ENCODE measurements around the gene ATOH1.

Gene ATOH1

DNA sequence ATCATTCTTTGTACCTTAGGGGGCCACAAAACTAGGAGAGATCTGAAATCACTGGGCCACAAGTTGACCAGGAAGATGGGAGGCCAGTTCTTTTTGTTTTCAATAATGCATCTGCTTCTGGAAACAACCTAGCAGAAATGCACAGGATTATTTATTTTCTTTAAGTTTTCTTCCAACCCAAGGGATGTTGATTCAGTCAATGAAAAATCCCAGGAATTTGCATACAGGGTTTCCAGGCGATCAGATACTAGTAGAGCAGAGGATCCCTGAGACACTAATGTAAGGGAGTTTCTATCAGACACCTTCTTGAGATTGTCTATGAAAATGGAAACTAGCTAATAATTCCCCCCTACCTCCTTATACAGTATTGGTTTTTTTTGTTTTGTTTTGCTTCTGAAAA lies 7.4 kb downstream of the ATOH1 start:
- no peak for DNase-seq

DNA sequence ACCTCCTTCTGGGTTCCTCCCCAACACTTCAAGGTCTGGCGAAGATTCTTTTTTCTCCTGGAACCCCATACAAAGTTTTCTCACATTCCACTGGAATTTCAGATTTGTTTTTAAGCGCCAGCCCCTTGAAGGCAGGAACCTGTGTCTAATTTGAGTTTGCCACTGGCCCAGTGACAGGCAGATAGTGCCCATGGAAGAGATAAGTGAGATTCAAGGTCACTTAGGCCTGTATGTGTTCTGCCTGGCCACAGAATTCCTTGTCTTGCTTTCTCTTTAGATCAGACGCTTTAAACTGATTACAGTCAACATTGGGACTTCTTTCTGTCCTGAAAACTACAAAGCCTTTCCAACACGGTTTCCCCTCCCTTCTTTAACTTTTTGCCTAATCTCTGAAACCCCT lies 11.2 kb downstream of the ATOH1 start:
- no peak for DNase-seq

DNA sequence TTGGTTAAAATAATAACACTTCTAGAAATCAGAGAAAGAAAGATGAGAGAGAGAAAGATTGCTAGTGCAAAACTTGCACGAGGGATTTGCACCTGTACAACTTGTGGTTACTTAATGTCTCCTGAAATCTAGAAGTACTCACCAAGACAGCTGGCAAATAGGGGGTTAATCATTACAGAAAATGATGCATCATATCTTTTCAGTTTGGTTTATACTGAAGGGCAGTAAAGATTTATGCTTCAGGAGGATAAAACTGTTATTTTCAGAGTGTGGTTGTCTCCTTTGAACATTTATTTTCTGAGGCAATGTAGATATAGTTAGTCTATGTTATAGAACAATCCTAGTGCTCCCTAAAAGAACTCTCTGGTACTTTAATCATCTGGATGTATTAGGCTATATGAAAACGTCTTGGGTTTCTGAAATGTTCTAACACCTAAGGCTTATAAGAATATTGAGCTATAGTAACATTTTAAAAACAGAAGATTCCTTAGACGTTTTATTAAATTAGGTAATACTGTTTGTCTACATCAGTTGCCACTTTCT lies 13.3 kb downstream of the ATOH1 start:
- DNase-seq: no peak

DNA sequence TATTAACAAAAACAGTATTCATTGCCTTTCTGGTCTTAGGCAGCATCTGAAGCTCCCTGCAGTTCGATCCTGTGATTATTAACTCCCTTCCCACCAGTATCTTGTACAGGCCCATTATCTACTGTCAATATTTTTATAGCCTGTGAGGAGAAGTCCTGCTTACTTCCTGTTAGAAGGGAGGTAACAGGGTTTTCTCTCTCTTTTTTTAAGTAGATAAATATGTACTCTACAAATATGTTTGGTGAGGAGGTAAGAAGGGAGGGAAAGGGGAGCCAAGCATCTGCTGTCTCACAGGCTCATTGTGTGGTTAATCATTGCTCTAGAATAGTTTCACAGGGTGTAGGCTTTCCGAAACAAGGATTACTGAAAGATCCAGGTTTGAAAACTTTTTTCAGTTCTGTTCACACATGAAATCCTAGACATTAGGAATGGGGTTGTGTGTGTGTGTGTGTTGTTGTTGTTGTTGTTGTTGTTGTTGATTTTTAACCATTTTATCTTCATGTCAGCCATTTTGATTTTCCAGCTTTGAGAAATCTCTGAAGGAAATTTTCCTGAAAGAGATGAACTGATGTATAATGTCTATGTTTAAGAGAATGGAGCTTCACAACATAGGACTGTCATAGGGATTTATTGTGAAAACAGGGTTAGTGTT lies 14.2 kb downstream of the ATOH1 start:
- no peak for DNase-seq

DNA sequence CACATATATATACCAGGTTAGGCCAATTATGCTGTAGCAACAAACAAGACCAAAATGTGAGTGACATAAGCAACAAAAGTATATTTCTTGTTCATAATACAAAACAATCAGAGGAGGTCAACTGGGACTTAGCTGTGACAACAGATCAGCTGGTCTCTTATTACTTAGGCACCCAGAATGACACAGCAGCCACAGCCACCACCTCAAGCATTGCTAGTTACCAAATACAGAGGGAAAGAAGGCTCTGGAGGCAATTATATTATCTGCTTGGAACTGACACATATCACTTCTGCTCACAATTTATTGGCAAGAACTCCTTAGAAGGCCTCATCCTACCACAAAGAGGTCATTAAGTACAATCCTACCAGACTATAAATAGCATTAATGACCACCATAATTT lies 15.2 kb downstream of the ATOH1 start:
- no peak for DNase-seq

DNA sequence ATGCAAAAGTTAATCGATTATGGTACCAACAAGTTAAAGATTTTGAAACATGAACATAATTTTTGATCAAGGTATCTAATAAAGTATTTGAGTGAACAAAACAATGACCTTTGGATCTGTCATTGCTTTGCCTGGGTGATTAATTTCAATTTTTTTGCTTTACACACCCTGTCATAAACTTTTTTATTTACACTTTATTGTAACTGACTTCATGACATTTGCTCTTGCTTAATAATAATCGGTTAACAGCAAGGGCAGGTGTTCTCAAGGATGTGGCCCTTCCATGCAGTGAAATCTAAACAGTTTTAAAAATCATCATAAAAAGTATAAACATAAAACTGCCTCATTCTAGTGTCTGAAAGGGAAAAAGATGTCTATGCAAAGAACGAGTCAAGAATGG lies 24.1 kb downstream of the ATOH1 start:
- DNase-seq: no peak

DNA sequence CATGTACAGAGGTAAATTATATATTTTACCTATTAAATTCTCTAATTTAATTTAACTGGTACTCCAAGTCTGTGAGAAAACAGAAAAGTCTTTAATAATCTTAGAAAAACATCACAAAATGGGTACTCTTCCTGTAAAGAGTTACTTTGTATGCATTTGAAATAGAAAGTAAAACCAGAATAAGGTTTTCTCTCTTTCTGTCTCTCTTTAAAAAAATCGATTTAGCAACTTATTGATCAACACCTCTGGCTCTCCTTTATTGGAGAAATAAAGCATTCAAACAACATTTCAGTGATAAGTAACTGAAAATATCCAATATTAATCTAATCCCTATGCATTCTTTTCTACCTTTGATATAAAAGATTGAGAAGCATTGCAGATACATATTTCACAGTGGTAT lies 27.4 kb downstream of the ATOH1 start:
- no peak for DNase-seq

DNA sequence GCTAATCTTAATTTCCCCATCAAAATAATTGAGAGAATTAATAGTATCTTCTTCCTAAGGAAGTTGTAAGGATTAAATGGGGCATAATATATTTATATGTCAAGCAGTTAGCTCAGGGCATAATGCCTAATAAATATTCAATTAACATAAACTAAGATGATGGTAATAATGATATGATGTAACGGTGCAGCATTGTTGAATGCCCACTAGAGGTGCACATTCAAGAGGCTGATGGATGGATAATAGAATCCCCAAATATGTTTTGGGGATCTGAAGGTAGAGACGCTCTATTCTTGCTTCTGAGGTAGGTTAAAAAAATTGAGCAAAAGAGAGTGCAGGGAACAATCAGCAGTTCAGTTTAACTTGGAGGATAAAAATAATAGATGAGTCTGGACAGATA lies 37.1 kb downstream of the ATOH1 start:
- DNase-seq: no peak

DNA sequence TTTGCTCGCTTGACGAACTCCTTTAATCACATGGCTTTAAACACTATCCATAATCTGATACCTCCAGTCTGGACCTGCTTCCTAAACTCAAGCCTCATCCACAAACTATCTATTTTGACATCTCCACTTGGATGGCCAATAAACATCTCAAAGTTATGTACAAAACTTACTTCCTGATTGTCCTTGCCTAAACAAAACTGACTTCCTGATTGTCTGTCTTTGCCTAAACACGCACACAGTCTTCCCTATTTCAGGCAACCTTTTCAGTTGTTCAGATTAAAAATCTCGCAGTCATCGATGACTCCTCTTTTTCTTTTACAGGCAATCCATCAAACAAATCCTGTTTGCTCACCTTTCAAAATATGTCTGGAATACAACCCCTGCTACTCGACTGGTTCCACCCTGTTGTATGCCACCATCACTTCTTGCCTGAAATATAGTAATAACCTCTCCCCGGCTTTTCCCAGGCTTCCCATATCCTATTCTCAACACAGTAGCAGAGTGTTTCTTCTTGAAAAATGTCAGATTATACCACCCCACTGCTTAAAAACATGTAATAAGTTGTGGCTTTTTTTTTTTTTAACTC lies 39.0 kb downstream of the ATOH1 start:
- no peak for DNase-seq

DNA sequence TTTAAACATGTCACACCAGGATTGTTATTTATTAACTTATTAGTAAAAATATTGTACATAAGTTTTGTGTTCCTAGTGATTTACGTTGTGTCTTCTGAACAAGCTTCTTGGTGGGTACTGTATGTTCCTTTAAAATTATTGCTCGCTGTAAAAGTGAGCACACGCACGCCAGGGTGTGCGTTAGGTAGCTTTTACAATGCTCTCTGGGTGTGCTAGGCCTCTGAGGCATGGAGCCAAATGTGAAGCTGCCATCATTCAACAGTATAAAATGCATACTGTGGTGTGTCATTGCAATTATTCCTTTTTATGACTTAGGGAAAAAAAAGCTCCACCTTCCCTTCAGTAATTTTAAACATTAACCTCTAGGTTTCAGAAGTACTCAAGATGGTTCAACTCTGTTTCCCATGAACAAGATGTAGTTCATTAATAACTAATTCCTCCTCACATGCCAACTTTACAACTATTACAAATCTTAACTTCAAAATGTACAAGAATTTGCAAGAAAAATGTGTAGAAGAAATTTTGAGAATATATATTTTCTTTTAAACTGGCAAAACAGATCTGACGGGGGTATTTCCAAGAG lies 42.4 kb downstream of the ATOH1 start:
- no peak for DNase-seq

DNA sequence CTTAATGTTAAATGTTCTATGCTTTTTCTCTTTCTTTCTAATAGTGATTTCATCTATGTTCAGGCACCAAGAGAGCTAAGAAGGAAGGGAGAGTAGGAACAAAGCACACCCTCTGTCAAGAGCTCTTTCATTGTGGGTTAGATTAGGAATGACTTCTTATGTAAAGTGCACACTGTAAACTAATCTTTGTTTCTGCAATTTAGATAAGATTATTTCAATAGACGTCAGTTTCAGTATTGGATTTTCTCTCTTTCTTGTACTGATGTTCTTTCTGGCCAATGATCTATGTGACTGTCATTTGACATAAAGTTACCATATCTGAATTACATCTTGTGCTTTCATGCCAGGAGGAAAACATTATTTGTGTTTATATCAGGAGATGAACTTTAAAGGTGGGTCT lies 48.2 kb downstream of the ATOH1 start:
- DNase-seq: no peak

DNA sequence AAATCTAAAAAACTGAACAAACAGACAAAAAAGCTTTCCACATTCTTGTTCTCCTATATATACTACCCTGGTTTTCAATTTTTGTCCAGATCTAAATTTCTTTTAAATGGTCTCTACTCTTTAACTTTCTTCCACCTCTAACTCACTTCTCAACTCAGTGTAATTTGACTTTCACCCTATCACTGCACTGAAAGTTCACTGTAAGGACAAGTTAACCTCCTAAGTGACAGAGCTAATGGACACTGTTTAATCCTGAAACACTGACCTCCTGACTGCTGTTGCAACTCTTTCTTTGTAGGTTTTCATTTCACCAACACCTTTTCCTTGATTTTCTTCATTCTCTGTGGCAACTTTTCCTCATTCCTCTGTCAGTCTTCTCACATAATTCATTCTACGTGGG lies 50.0 kb downstream of the ATOH1 start:
- no peak for DNase-seq

DNA sequence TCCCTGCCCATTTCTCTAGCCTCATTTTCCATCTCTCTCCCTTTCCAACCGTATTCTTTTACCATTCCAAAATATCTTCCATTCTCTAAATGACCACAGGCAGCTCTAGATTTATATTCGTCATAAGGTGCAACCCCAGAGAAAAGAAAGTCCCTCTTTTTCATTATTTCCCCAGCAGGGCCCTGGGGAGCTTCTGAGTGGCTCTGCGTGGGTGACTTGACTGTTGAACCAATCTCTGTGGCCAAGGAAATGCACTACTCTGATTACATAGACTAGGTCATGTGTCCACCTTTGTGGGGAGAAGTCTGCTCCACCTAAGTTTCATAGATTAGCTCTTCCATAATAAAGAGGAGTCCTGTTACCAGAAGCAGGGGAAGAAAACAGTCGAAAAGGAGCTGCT lies 51.4 kb downstream of the ATOH1 start:
- no peak for DNase-seq
